ENCODE results near the gene CPXM2.

CPXM2 gene

DNA sequence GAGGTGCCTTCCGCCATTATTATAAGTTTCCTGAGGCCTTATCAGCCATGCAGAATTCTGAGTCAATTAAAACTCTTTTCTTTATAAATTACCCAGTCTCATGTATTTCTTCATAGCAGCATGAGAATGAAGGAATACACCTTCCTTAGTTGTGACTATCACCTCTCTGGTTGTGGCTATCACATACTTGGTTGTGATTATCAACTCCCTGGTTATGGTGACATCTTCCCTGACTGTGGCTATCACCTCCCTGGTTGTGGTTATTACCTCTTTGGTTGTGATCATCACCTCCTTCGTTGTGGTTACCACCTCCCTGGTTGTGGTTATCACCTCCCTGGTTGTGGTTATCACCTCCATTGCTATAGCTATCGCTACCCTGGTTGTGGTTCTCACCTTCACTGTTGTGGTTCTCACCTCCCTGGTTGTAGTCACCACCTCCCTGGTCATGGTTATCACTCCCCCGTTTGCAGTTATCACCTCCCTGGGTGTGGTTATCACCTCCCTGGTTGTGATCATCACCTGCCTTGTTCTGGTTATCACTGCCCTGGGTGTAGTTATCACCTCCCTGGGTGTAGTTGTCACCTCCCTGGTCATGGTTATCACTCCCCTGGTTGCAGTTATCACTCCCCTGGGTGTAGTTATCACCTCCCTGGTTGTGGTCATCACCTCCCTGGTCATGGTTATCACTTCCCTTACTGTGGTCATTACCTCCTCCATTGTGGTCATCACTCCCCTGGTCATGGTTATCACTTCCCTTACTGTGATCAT is 119.5 kb downstream of the CPXM2 start:
- DNase-seq (ENCODE audit: low read depth): no peak

DNA sequence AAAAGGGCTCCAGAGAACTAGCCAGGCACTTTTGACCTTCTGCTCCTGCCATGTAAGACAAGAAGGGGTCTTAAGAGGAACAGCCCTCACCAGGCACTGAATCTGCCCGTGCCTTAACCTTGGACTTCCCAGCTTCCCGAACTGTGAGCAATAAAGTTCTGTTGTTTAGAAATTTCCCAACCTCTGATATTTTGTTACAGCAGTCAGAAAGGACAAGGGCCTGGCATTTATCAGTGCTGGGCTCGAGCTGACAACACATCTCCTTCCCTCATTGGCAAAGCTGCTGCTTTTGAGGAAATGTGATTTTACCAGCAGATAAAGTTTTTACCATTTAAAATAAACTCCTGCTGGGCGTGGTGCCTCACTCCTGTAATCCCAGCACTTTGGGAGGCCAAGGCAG is 122.0 kb downstream of the CPXM2 start:
- DNase-seq (ENCODE audit: low read depth): no peak

DNA sequence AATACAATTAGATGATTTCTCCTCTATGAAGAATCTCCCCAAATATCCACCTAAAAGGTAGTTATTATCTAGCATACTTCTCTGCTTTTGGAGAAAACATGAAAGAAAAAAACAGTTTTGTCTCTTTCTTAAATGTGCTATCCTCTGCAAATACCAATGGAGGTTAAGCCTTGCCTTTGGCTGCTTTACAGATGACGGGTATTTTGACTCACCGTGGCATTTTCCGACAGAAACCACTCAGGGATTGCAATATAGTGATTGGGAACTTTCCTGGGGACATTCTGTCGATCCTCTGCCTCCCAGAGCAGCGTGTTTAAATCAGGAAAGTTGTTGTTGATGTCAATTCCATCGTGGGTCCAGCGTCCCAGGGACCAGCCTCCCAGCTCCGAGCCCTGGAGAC is 124.8 kb downstream of the CPXM2 start:
- DNase-seq (ENCODE audit: low read depth): no peak

DNA sequence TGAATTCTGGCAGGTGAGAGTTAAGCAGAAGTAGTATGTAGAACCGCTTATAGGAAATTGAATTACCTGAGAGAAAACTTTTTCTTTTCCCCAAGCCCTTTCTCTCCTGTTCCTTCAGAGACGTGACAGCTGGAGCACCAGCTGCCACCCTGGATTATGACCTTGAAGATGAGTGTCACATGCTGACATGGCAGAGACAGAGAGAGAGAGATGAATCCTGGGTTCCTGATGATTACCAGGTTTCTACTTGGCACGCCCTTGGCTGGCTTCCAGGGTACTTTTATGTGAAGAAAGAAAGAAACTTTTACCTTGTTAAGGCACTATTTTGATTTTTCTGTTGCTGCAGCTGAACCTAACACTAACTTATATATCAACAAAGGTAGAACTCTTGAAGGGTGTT is 125.6 kb downstream of the CPXM2 start:
- no peak for DNase-seq (ENCODE audit: low read depth)

DNA sequence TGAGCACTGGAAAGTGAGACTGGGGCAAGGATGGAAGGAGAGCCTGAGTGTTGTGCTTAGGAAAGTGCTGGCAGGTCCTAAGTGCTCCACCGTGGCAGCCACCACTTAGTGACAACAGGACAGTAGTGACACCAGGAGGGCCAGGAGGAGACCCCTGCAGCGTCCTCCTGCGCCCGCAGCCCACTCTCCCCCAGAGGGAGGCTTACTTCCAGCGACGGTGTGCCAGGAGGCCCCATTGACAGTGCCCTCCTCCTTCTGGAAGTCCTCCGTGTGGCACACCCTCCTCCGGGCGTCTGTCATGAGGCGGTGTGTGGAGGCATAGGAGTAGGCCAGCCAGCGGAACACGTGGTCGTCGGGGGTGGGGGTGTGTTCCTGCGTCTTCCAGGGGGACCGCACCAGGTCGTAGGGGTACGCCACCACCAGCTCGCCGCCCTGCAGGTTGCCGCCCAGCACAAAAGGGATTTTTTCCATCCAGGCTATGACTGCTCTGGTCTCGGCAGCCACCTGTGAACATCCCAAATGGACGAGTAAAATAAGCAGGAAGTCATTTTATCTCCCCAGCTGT is 129.9 kb downstream of the CPXM2 start:
- DNase-seq (ENCODE audit: low read depth): no peak

DNA sequence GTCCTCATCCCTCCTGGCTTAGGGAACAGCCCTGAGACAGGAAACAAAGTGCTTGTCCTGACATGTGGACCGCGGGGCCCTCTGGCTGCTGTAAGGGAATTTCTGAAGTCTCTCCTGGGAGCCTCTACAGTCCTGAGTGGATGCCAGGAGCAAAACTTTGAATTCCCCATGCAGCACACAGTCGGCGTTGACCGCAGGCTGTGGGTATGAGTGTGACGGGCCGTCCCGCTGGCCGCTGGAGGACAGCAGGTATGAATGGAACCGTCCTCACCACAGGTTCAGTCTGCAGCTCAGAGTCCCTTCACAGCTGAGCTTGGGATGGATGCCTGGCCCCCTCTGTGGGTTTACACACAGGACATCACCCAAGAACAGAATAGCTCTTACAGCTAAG is 130.6 kb downstream of the CPXM2 start:
- no peak for DNase-seq (ENCODE audit: low read depth)

DNA sequence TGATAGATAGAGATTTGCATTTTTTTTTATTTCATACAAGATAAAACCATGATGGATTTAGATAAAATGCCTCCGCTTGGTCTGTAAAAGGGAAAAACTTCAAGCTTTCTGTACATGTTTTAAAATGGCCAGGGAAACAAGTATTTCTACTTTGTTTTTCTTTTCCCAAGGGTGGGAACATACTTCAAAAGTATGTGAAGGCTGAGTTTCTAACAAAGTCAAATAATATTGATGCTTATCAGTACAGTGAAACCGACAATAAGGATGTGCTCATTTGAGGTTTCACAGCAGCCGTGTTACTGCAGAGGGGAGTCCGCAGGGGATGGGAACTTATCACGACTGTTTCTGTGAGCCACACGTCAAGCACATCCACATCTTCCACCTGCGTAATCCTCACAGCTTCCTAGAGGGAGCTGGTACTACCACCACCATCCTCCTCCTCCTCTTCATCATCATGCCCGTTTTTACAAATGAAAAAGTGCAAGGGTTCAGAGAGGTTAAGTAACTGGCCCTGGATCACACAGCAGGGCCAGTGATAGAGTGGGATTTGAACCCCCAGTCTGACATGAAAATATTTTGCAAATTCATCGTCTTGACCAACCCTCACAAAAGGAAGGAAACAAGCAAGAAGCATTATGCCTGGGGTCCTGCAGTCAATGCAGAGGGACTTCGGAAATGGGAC is 131.1 kb downstream of the CPXM2 start:
- no peak for DNase-seq (ENCODE audit: low read depth)

DNA sequence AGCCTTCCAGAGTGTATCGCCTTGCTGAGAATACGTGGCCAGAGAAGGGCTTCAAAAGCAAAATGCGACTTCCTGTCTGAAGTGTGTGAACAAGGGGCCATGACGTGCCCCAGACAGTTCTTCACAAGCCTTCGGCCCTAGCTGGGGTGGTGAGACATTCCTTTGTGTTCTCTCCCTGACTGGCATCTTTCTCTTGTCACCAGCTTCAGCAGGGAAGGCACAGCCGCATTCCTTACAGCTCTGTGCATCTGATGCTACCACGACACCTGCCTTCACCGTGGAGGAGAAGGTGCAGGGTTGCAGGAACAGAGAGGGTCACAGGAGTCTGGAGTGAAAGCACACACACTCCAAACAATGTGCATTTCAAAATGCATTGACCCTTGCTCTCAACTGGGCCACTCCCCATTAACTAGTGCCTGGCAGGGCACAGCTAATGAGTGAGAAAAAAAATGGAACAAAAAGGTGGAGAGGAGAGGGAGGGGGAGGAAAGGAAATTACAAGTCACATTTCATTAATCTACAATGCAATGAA is 132.0 kb downstream of the CPXM2 start:
- DNase-seq (ENCODE audit: low read depth): no peak

DNA sequence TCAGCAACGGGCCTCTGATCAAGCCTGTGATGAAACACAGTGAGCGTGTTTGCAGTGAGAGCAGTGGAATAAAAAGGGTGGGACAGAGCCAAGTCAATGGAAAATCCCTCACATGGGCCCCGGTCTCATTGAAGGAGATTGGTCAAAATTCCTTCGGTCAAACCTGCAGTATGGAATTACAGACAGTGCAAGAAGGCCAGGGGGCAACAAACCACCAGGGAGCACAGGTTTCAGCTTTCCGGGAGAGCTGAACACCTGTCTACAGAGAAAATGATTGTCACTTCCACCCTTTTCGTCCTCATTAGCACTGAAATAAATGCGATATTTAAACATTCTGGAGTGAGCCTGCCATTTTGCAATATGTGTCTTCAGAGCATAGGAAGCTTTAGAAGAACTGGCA is 132.6 kb downstream of the CPXM2 start:
- DNase-seq (ENCODE audit: low read depth): no peak

DNA sequence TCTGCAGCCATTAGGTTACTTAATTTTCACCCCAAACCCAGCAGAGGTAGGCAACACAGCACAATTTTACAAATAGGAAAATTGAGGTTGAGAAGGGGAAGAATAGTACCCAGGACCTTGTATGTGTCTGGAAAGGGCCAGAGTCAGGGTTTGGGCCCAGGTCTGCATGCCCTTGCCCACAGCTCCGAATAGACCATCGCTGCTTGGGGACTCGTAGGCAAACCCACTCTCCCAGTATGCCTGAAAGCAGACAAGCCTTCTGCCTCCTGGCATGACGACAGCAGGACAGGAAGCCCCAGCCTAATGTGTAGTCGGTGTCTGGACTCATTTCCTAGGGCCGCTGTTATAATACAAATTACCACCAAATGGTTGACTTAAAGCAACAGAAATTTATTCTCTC is 133.8 kb downstream of the CPXM2 start:
- DNase-seq (ENCODE audit: low read depth): no peak

DNA sequence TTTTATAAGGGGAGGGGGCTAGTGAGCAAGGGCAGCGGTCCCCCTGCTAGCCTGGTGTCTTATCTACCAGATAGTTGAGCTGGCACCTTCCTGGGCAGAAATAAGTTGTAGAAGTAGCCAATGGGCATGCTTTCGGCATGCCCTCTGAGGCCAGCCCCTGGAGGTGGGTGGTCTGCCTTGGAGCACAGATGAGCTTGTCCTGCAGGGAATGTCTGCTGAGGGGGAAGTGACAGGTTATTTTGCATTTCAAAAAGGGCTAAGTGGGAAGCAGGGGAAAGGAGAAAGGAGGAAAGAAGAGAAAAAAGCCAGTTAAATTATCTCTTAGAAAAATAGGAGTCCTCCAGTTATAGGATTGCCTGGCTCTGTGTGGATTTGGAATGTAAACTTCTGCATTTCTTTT is 136.5 kb downstream of the CPXM2 start:
- DNase-seq (ENCODE audit: low read depth): no peak

DNA sequence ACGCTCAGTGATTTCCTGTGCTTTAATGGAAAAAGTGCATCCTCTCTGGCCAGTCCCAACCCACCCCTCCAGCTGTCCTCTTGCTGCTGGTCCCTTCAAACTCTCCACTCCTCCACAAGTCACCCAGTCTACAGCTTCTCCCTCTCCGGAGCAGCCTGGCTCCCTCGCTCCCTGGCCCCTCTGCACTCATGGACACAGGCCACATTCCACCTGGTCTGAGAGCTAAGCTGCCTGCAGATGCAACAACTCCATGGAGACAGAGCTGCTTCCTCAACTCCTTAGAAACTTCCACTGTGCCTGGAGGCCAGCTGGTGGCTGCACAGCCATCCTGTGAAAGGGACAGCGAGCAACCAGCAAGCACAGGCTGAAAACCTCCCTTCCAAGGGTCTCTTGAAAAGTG is 137.5 kb downstream of the CPXM2 start:
- no peak for DNase-seq (ENCODE audit: low read depth)

DNA sequence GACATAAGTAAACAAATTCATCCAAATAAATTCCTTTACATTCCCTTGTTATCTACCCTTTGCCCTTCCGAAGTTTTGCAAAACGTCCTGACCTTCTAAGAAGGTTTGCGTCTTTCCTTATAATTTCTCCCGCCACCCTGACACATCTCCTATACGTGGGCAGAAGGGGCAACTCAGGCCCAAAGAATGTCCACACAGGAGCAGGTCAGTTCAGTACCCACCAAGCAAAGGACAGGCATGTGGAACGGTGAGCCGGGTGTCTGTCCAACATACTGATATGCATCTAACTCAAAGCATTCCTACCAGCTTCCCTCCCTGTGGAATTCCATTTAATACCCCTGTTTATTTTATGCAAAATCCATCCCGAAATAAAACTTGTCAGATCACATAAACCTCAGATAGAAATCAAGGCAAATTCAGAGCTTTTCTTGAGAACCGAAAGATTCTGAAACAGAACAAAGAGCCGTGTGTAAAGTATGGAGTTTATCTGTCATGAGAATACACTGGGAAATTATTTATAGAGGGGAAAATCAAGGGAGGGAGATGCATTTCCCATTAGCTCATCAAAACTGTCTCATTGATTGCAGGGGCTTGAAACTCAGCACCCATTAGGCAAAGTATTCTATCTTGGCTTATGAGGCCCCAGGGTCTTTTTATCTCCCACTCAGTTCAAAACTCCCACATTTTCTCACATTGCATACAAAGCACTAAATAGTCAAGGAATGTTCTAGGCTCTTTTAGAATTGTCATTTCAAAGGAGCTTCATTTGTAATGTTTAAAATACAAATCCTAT is 140.1 kb downstream of the CPXM2 start:
- DNase-seq (ENCODE audit: low read depth): no peak

DNA sequence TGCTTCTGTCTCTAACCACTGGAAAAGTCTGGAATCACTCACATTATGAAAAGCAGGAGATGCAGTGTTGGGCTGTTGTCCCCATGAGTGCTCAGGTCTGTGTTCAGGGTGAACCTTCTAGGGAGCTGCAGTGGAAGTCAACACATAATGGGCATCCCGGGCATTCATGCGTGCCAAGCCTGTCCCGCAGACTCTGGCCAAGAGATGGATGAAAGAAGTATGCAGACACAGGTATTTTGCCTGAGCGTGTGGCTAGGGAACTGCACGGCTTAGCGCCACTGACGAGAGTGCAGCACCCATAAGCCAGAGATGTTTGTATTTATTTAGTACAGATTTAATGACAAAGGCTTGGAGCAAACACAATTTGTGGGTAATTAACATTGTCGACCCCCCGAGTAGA is 140.7 kb downstream of the CPXM2 start:
- no peak for DNase-seq (ENCODE audit: low read depth)

DNA sequence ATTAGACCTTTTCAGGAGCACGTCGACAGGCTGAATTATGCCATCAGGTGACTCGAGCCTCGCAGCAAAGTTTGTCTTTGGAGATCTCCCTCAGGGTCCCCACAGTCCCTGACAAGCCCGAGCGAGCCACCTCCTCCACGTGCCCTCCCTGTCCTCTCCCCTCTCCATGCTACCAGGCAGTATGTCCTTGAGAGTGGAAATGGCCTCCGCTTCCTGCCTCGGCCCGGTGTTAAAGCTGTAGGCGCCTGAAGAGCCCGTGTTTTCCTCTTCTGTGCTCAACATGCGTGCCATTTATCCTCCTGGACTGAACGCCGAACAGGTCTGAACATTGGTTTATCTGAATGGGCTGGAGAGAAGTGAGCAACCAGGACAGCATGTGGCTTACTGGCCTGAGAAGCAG is 142.9 kb downstream of the CPXM2 start:
- DNase-seq (ENCODE audit: low read depth): no peak

DNA sequence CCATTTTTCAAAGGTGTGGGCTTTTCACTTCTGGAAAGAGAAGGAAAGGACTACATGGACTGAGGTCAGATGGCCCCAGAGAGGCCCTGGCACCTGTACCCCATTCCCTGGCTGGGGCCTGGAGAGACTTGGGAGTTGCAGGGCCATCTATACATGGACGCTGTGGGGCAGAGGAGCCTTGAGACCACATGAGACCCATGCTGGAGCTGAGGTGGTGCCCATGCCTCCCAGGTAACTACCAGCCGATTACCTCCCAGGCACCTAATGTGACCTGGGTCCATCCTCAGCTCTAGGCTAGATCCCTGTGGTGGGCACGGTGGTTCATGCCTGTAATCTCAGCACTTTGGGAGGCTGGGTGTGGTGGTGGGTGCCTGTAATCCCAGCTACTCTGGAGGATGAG is 144.2 kb downstream of the CPXM2 start:
- DNase-seq (ENCODE audit: low read depth): no peak

DNA sequence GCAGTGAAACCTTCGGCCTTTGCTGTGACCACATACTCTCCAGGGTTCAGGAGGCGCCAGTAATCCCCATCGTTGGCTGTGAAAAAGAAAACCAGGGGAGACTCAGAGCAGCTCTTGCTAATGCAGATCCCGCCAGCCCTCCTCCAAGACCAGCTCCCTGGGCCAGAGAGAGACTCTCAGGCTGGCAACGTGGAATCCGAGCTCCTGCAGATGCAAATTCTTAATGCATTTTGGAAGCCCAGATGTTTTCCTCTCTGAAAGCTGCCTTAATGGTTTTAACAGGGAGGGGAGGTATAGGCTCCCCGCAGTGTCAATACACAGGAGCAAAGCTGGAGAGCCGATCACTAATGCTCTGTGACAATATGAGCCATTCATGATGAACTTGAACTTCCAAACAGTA is 144.7 kb downstream of the CPXM2 start:
- DNase-seq (ENCODE audit: low read depth): no peak

DNA sequence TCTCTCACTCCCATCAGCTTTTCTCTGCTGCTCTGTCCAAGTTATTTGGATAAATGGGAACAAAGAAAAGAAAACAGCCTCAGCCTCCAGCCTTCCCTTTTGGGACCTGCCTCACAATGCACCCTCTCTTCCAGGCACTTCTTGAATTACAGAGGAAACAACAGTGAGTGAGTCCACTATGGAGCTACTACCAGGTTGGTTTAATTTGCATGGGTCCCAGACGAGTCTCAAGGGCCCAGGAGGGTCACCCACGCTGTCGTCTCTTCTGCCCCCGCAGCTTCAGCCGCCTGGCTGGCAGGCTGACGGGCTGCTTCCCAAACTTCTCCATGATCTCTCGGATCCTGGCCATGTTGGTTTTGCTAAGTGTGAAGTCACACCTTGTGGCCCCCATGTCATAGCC is 145.1 kb downstream of the CPXM2 start:
- DNase-seq (ENCODE audit: low read depth): no peak

DNA sequence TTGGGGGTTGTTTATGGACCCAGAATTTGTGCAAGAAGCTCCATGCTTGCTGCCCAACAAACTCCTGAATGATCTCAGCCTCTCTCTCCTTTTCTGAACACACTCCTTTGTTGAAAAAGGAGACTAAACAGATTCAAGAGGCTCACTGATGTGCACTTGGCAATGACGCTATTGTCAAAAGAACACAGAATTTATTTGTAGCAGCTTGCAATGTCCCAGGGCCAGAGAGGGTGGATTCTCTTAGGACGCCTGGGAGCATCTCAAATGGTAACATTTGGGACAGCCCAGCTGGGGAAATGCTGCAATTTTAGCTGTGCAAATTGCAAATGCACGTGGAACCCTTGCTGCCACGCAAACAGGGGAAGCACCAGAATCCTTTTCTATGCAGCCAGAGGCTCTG is 145.5 kb downstream of the CPXM2 start:
- DNase-seq (ENCODE audit: low read depth): no peak

DNA sequence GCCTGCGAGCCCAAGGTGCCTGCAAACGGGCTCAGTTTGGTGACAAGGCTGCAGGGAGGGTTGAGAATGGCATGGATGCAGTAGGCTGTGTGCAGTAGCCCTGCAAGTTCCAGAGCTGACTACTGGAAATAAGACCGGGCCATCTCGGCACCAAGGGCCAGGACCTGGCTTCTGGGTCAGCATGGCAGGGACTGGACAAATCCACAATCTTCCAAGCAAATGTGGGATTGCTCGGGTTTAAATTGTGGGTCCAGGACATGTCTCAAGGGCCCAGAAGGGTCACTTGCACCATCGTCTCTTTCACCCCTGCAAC is 147.4 kb downstream of the CPXM2 start:
- no peak for DNase-seq (ENCODE audit: low read depth)

DNA sequence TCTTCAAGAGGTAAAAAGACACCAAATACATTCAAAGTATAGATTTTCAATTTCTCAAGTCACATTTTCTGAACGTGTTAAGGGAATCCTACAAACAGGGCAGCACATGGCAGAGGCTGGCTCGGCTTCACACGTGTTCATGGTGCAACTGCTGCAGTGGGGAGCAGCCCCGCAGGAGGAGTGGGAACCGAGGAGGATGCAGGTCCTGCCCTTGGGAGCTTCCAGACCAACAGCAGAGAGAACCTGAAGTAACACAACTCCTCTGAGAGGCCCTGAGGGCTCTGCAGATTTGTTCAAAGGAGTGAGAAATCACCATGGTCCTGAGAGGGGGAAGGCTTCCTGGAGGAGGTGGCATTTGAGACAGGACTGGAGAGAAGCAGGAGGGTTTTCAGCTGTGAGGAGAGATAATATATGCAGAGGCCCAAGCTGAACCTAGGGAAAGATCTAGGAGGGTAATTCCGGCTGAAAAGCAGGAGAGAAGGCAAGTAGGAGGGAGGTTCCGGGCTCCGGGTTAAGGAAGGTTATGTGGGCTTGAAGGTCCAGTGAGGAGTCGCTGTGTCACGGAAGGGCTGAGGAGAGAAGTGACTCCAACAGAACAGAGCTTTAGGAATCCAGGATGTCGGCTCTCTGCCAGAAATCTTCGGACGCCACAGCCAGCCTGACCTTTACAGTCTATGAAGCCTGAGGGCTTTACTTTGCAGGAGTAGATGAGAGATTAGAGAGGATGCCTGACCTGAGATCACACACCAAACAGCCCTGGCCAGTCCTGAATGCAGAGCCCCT is 148.0 kb downstream of the CPXM2 start:
- DNase-seq (ENCODE audit: low read depth): no peak

Data from stimulated activated CD8-positive, alpha-beta memory T cell treated with anti-CD3 and anti-CD28 coated beads, Interleukin-15, amount 100 ng/mL, for 1 hour (primary cell).